ENCODE results near the gene RPN1.

Gene RPN1

GRCh38 chr3:128578346-128578745 lies 72.3 kb downstream of the RPN1 start:
- no peaks in the 10 kb centered on the region for H3K36me3 ChIP-seq
- H3K27me3 ChIP-seq, result peaks cover 0 to 36% of the 10 kb centered on the region in 2 donors
- DNase-seq, result no peak
- peaks cover 0 to 4% (median 0%) of the 10 kb centered on the region in 3 donors for H3K9me3 ChIP-seq
- intact Hi-C loops (cut with DNase I; ENCODE audit: low total_unique reads), result no loop called here
- no peak for TF ChIP-seq CTCF (IDR thresholded peaks at IDR 0.05)
- H3K27ac ChIP-seq, result no peak overlapping the region
- no peaks in the 10 kb centered on the region for H3K4me1 ChIP-seq
- H3K4me3 ChIP-seq, result no peak overlapping the region

DNA sequence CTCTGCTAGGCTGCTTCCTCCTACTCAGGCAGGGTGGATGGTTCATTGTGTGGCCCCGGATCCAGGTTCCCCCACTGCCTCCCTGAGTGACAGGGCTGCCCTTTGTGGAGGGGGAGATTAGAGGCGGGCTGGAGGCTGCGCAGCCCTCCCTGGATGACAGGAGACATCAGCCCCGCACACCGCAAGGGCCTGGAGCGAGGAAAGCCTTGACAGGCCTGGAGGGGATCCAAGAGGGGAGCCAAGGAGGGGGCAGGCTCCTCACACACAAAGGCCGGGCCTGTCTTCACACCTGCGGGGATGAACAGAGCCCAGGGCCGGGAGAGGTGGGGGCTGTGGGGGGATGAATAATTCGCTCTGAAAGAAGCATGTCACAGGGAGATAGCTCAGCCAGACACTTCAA lies 72.9 kb downstream of the RPN1 start:
- Histone ChIP-seq H3K9me3 (peaks cover 0 to 4% (median 0%) of the 10 kb centered on the region in 3 donors), H3K4me1 (no peaks in the 10 kb centered on the region), H3K36me3 (no peaks in the 10 kb centered on the region), H3K27me3 (peaks cover 0 to 42% of the 10 kb centered on the region in 2 donors), H3K4me3 (no peak overlapping the region), H3K27ac (no peak overlapping the region)
- no peak for DNase-seq
- intact Hi-C loops (cut with DNase I; ENCODE audit: low total_unique reads), result no loop called here
- no peak for TF ChIP-seq CTCF (IDR thresholded peaks at IDR 0.05)

DNA sequence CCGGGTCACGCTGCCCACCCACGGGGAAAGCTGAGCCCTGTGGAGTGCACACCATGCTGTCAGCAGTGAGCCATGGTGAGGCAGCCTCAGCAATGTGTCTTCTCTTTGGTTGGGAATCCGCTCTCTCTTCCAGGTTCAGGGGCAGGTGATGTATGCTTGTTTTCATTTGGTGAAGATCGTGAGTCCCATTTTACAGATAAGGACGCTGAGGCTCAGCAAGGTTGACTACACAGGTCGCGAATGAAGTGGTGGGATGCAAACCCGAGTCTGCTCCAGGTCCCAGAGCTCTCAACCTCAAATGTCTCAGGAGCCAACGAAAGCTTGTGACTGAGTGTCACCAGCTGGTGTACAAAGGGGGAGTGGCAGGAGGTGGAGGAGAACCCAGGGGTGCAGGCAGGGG lies 74.3 kb downstream of the RPN1 start:
- no peak overlapping the region for H3K4me3 ChIP-seq
- H3K27me3 ChIP-seq, result peaks cover 0 to 55% of the 10 kb centered on the region in 2 donors
- H3K4me1 ChIP-seq, result no peaks in the 10 kb centered on the region
- H3K27ac ChIP-seq, result no peak overlapping the region
- no peaks in the 10 kb centered on the region for H3K36me3 ChIP-seq
- peaks cover 0 to 4% (median 0%) of the 10 kb centered on the region in 3 donors for H3K9me3 ChIP-seq
- TF ChIP-seq CTCF (IDR thresholded peaks at IDR 0.05), result no peak
- intact Hi-C loops (cut with DNase I; ENCODE audit: low total_unique reads), result no loop called here
- no peak for DNase-seq

- Histone ChIP-seq H3K27me3 (peaks cover 0 to 57% of the 10 kb centered on the region in 2 donors), H3K4me1 (no peaks in the 10 kb centered on the region), H3K9me3 (peaks cover 0 to 4% (median 0%) of the 10 kb centered on the region in 3 donors), H3K27ac (no peak overlapping the region), H3K4me3 (no peak overlapping the region), H3K36me3 (no peaks in the 10 kb centered on the region)
- intact Hi-C loops (cut with DNase I; ENCODE audit: low total_unique reads), result no loop called here
- no peak for DNase-seq
- TF ChIP-seq CTCF (IDR thresholded peaks at IDR 0.05), result no peak
These were observed 74.8 kb downstream of the RPN1 start for GRCh38 chr3:128575777-128576176.

- H3K27ac ChIP-seq, result no peak overlapping the region
- no peaks in the 10 kb centered on the region for H3K9me3 ChIP-seq
- DNase-seq, result no peak
- intact Hi-C loops (cut with DNase I; ENCODE audit: low total_unique reads), result no loop called here
- no peak overlapping the region for H3K4me3 ChIP-seq
- H3K27me3 ChIP-seq, result peaks cover 0 to 78% of the 10 kb centered on the region in 2 donors
- H3K4me1 ChIP-seq, result no peaks in the 10 kb centered on the region
- H3K36me3 ChIP-seq, result no peaks in the 10 kb centered on the region
- no peak for TF ChIP-seq CTCF (IDR thresholded peaks at IDR 0.05)
These were observed 76.9 kb downstream of the RPN1 start for GRCh38 chr3:128573707-128574162.

- H3K27ac ChIP-seq, result no peak overlapping the region
- intact Hi-C loops (cut with DNase I; ENCODE audit: low total_unique reads), result no loop called here
- DNase-seq, result no peak
- no peak for TF ChIP-seq CTCF (IDR thresholded peaks at IDR 0.05)
- H3K4me1 ChIP-seq, result no peaks in the 10 kb centered on the region
- H3K36me3 ChIP-seq, result no peaks in the 10 kb centered on the region
- H3K4me3 ChIP-seq, result no peak overlapping the region
- no peaks in the 10 kb centered on the region for H3K9me3 ChIP-seq
- peaks cover 0 to 78% of the 10 kb centered on the region in 2 donors for H3K27me3 ChIP-seq
These were observed 77.5 kb downstream of the RPN1 start for GRCh38 chr3:128573160-128573559.

All from tibial artery (tissue), 4 donors.